ENCODE results near the gene GMDS.

GMDS gene

GRCh38 chr6:1894954-1895353 lies 350.5 kb downstream of the GMDS start:
- WGBS (ENCODE audit: extremely low coverage, insufficient coverage, insufficient read length): no CpG with 5 or more reads among the region's 6 CpGs

GRCh38 chr6:1893470-1894130 lies 351.8 kb downstream of the GMDS start:
- Histone ChIP-seq H3K36me3 (ENCODE audit: control insufficient read depth in 1 of 2, insufficient read depth in 2 of 2, low read length in 2 of 2) (no peaks in the 10 kb centered on the region), H4K91ac (ENCODE audit: low read depth, low read length) (no peak overlapping the region), H3K9ac (ENCODE audit: low read length) (no peak overlapping the region), H3K79me2 (ENCODE audit: control insufficient read depth, insufficient read depth, low read length, poor library complexity) (no peaks in the 10 kb centered on the region), H2BK120ac (ENCODE audit: insufficient read depth, low read length, poor library complexity) (no peak overlapping the region), H4K12ac (ENCODE audit: low read depth, low read length) (no peak overlapping the region), H2AFZ (ENCODE audit: insufficient read depth, low read length, poor library complexity) (no peak overlapping the region), H2BK12ac (ENCODE audit: low read length) (no peak overlapping the region), H3K18ac (ENCODE audit: low read length) (no peak overlapping the region), H3K23ac (ENCODE audit: low read length) (no peak overlapping the region), H3K14ac (ENCODE audit: low read length) (no peak overlapping the region), H3K4me1 (ENCODE audit: control insufficient read depth in 1 of 2, insufficient read depth in 2 of 2, low read length in 2 of 2) (peaks cover 2 to 3% of the 10 kb centered on the region in 2 experiments), H3K79me1 (ENCODE audit: low read length) (no peaks in the 10 kb centered on the region), H3K27me3 (ENCODE audit: insufficient read depth, low read length) (no peaks in the 10 kb centered on the region), H3K9me3 (ENCODE audit: insufficient read depth, low read depth, low read length) (peaks cover 1% of the 10 kb centered on the region), H3K4ac (ENCODE audit: low read depth, low read length) (no peak overlapping the region), H2AK5ac (ENCODE audit: low read length) (no peak overlapping the region), H3K4me3 (ENCODE audit: low read depth, low read length) (no peak overlapping the region), H2BK5ac (ENCODE audit: low read depth, low read length, poor library complexity) (no peak overlapping the region), H3K27ac (ENCODE audit: low read depth, low read length) (no peak overlapping the region), H4K8ac (ENCODE audit: low read depth, low read length) (no peak overlapping the region), H3K4me2 (ENCODE audit: low read length) (no peak overlapping the region)
- no peak for DNase-seq
- WGBS (ENCODE audit: extremely low coverage, insufficient coverage, insufficient read length): no CpG with 5 or more reads among the region's 11 CpGs

More at GRCh38 chr6:1894954-1895353, 350.5 kb downstream of the GMDS start:
- no peaks in the 10 kb centered on the region for H3K79me2 ChIP-seq (ENCODE audit: control insufficient read depth, insufficient read depth, low read length, poor library complexity)
- peaks cover 1% of the 10 kb centered on the region for H3K9me3 ChIP-seq (ENCODE audit: insufficient read depth, low read depth, low read length)
- H3K79me1 ChIP-seq (ENCODE audit: low read length): no peaks in the 10 kb centered on the region
- H3K36me3 ChIP-seq (ENCODE audit: control insufficient read depth in 1 of 2, insufficient read depth in 2 of 2, low read length in 2 of 2): no peaks in the 10 kb centered on the region
- no peaks in the 10 kb centered on the region for H3K27me3 ChIP-seq (ENCODE audit: insufficient read depth, low read length)
- H3K4me2 ChIP-seq (ENCODE audit: low read length): no peak overlapping the region
- H3K9ac ChIP-seq (ENCODE audit: low read length): no peak overlapping the region
- H2BK5ac ChIP-seq (ENCODE audit: low read depth, low read length, poor library complexity): no peak overlapping the region
- no peak overlapping the region for H3K23ac ChIP-seq (ENCODE audit: low read length)
- no peak overlapping the region for H2AK5ac ChIP-seq (ENCODE audit: low read length)
- H3K4ac ChIP-seq (ENCODE audit: low read depth, low read length): no peak overlapping the region
- no peak overlapping the region for H3K18ac ChIP-seq (ENCODE audit: low read length)
- no peak overlapping the region for H4K8ac ChIP-seq (ENCODE audit: low read depth, low read length)
- H3K14ac ChIP-seq (ENCODE audit: low read length): no peak overlapping the region
- no peak overlapping the region for H3K4me3 ChIP-seq (ENCODE audit: low read depth, low read length)
- H4K91ac ChIP-seq (ENCODE audit: low read depth, low read length): no peak overlapping the region
- H3K4me1 ChIP-seq (ENCODE audit: control insufficient read depth in 1 of 2, insufficient read depth in 2 of 2, low read length in 2 of 2): peaks cover 2 to 3% of the 10 kb centered on the region in 2 experiments
- H2AFZ ChIP-seq (ENCODE audit: insufficient read depth, low read length, poor library complexity): no peak overlapping the region
- no peak overlapping the region for H2BK120ac ChIP-seq (ENCODE audit: insufficient read depth, low read length, poor library complexity)
- H4K12ac ChIP-seq (ENCODE audit: low read depth, low read length): no peak overlapping the region
- H3K27ac ChIP-seq (ENCODE audit: low read depth, low read length): no peak overlapping the region
- H2BK12ac ChIP-seq (ENCODE audit: low read length): no peak overlapping the region
- DNase-seq: no peak

- Histone ChIP-seq H3K14ac (ENCODE audit: low read length) (no peak overlapping the region), H3K4me3 (ENCODE audit: low read depth, low read length) (no peak overlapping the region), H2AK5ac (ENCODE audit: low read length) (no peak overlapping the region), H4K12ac (ENCODE audit: low read depth, low read length) (no peak overlapping the region), H3K4me2 (ENCODE audit: low read length) (no peak overlapping the region), H4K91ac (ENCODE audit: low read depth, low read length) (no peak overlapping the region), H3K9ac (ENCODE audit: low read length) (no peak overlapping the region), H3K4ac (ENCODE audit: low read depth, low read length) (no peak overlapping the region), H2AFZ (ENCODE audit: insufficient read depth, low read length, poor library complexity) (no peak overlapping the region), H3K4me1 (ENCODE audit: control insufficient read depth in 1 of 2, insufficient read depth in 2 of 2, low read length in 2 of 2) (peaks cover 2 to 3% of the 10 kb centered on the region in 2 experiments), H4K8ac (ENCODE audit: low read depth, low read length) (no peak overlapping the region), H3K18ac (ENCODE audit: low read length) (no peak overlapping the region), H3K79me2 (ENCODE audit: control insufficient read depth, insufficient read depth, low read length, poor library complexity) (no peaks in the 10 kb centered on the region), H3K79me1 (ENCODE audit: low read length) (no peaks in the 10 kb centered on the region), H3K27me3 (ENCODE audit: insufficient read depth, low read length) (no peaks in the 10 kb centered on the region), H3K23ac (ENCODE audit: low read length) (no peak overlapping the region), H3K36me3 (ENCODE audit: control insufficient read depth in 1 of 2, insufficient read depth in 2 of 2, low read length in 2 of 2) (no peaks in the 10 kb centered on the region), H3K9me3 (ENCODE audit: insufficient read depth, low read depth, low read length) (peaks cover 1% of the 10 kb centered on the region), H3K27ac (ENCODE audit: low read depth, low read length) (no peak overlapping the region), H2BK5ac (ENCODE audit: low read depth, low read length, poor library complexity) (no peak overlapping the region), H2BK12ac (ENCODE audit: low read length) (no peak overlapping the region), H2BK120ac (ENCODE audit: insufficient read depth, low read length, poor library complexity) (no peak overlapping the region)
- DNase-seq: no peak
- no CpG with 5 or more reads among the region's 6 CpGs for WGBS (ENCODE audit: extremely low coverage, insufficient coverage, insufficient read length)
These were observed 352.7 kb downstream of the GMDS start for GRCh38 chr6:1892716-1893115.

GRCh38 chr6:1890987-1891386 lies 354.4 kb downstream of the GMDS start:
- H3K14ac ChIP-seq (ENCODE audit: low read length): no peak overlapping the region
- no peaks in the 10 kb centered on the region for H3K79me1 ChIP-seq (ENCODE audit: low read length)
- H4K91ac ChIP-seq (ENCODE audit: low read depth, low read length): no peak overlapping the region
- no CpG with 5 or more reads among the region's 2 CpGs for WGBS (ENCODE audit: extremely low coverage, insufficient coverage, insufficient read length)
- no peak overlapping the region for H2BK5ac ChIP-seq (ENCODE audit: low read depth, low read length, poor library complexity)
- no peaks in the 10 kb centered on the region for H3K36me3 ChIP-seq (ENCODE audit: control insufficient read depth in 1 of 2, insufficient read depth in 2 of 2, low read length in 2 of 2)
- no peak overlapping the region for H3K23ac ChIP-seq (ENCODE audit: low read length)
- no peak overlapping the region for H2AFZ ChIP-seq (ENCODE audit: insufficient read depth, low read length, poor library complexity)
- no peak overlapping the region for H2BK12ac ChIP-seq (ENCODE audit: low read length)
- no peak overlapping the region for H3K18ac ChIP-seq (ENCODE audit: low read length)
- H3K9ac ChIP-seq (ENCODE audit: low read length): no peak overlapping the region
- no peak overlapping the region for H3K4ac ChIP-seq (ENCODE audit: low read depth, low read length)
- no peaks in the 10 kb centered on the region for H3K79me2 ChIP-seq (ENCODE audit: control insufficient read depth, insufficient read depth, low read length, poor library complexity)
- H4K12ac ChIP-seq (ENCODE audit: low read depth, low read length): no peak overlapping the region
- DNase-seq: no peak
- peaks cover 1% of the 10 kb centered on the region for H3K9me3 ChIP-seq (ENCODE audit: insufficient read depth, low read depth, low read length)
- H3K27me3 ChIP-seq (ENCODE audit: insufficient read depth, low read length): no peaks in the 10 kb centered on the region
- H4K8ac ChIP-seq (ENCODE audit: low read depth, low read length): no peak overlapping the region
- H3K4me2 ChIP-seq (ENCODE audit: low read length): no peak overlapping the region
- no peak overlapping the region for H2AK5ac ChIP-seq (ENCODE audit: low read length)
- peaks cover 0 to 1% of the 10 kb centered on the region in 2 experiments for H3K4me1 ChIP-seq (ENCODE audit: control insufficient read depth in 1 of 2, insufficient read depth in 2 of 2, low read length in 2 of 2)
- no peak overlapping the region for H3K4me3 ChIP-seq (ENCODE audit: low read depth, low read length)
- H2BK120ac ChIP-seq (ENCODE audit: insufficient read depth, low read length, poor library complexity): no peak overlapping the region
- H3K27ac ChIP-seq (ENCODE audit: low read depth, low read length): no peak overlapping the region
